Measurements from ENCODE around the gene HIPK2. TPM values are rescaled to one million over a fixed set of nuclear protein-coding genes. Genes with fewer than 3 reads are reported as not detected.

The HIPK2 gene
- total and polyA plus RNA-seq, 10 of the 15 experiments (the other 5 are each of a cell fraction or from before 2014, with no cell fraction given), result 1.7 to 39.0 (median 9.4) TPM

GRCh38 chr7:139676390-139676789 lies 101.4 kb downstream of the HIPK2 start:
- H3K36me3 ChIP-seq (ENCODE audit: control insufficient read depth in 2 of 2, insufficient read depth in 2 of 2, low read length in 1 of 2), result peaks cover 0 to 2% of the 10 kb centered on the region in 2 experiments; a peak in 2 of 4 replicates
- ATAC-seq (no peak), FAIRE-seq (no peak), DNase-seq (ENCODE audit: low read depth, low spot score) (no peak)
- ChIA-PET SMC1A (ENCODE audit: uncharacterized antibody, unreplicated experiment) (interaction anchor here (5.1 kb wide), 1 partner anchor 30 kb away, joined by 77 read pairs; no protein-coding TSS in a partner anchor), RAD21 (ENCODE audit: unreplicated experiment) (interaction anchor here (5.8 kb wide), 1 partner anchor 29 kb away, joined by 95 read pairs; no protein-coding TSS in a partner anchor), CTCF (interaction anchor here (10.0 kb wide), 1 partner anchor 30 kb away, joined by 85 read pairs; no protein-coding TSS in a partner anchor), POLR2A (no interaction called here)
- intact Hi-C loops (cut with micrococcal nuclease; ENCODE audit: unreplicated experiment), result no loop called here
- H3K9ac ChIP-seq (ENCODE audit: control insufficient read depth, insufficient read depth, low read length), result no peak overlapping the region
- H3K4me3 ChIP-seq, result no peak overlapping the region
- no peak overlapping the region for H3K27ac ChIP-seq (ENCODE audit: control insufficient read depth, insufficient read depth)
- WGBS (ENCODE audit: insufficient coverage, insufficient replicate concordance, low lambda C conversion rate, missing lambda C conversion rate), result 98% methylated on average over 2 of the region's 2 CpGs
- no peak overlapping the region for H2AFZ ChIP-seq (ENCODE audit: control insufficient read depth, low read depth, low read length)
- in situ Hi-C loops (cut with MboI), result no loop called here
- H3K9me3 ChIP-seq (replicated peaks; ENCODE audit: control insufficient read depth, insufficient read depth, low read length), result no peaks in the 10 kb centered on the region
- TF ChIP-seq KLF5 (IDR thresholded peaks at IDR 0.05; ENCODE audit: partially characterized antibody) (no peak), EGR1 (IDR thresholded peaks at IDR 0.05; ENCODE audit: borderline replicate concordance in 1 of 2, low read depth in 2 of 2, low read length in 2 of 2) (no peak), IKZF2 (IDR thresholded peaks at IDR 0.05) (no peak), CHD2 (IDR thresholded peaks at IDR 0.05; ENCODE audit: borderline replicate concordance, low read depth, low read length) (no peak), FOS (IDR thresholded peaks at IDR 0.05; ENCODE audit: borderline replicate concordance, extremely low read depth, insufficient read length) (no peak), ASH2L (IDR thresholded peaks at IDR 0.05; ENCODE audit: borderline replicate concordance, low read depth) (no peak), SIN3A (IDR thresholded peaks at IDR 0.05; ENCODE audit: low read depth, low read length) (no peak), BCL3 (IDR thresholded peaks at IDR 0.05; ENCODE audit: borderline replicate concordance, insufficient read depth, low read depth, low read length, poor library complexity, severe bottlenecking) (no peak), WRNIP1 (IDR thresholded peaks at IDR 0.05; ENCODE audit: borderline replicate concordance, low read depth, low read length) (no peak), HDAC6 (IDR thresholded peaks at IDR 0.05; ENCODE audit: unreplicated experiment) (no peak), CUX1 (IDR thresholded peaks at IDR 0.05; ENCODE audit: insufficient replicate concordance, low read depth, low read length) (no peak), MTA3 (IDR thresholded peaks at IDR 0.05; ENCODE audit: borderline replicate concordance, low read length) (no peak), STAT1 (conservative IDR thresholded peaks at IDR 0.05) (no peak)
- no peaks in the 10 kb centered on the region for H4K20me1 ChIP-seq (ENCODE audit: control insufficient read depth, insufficient read depth)
- no peaks in the 10 kb centered on the region for H3K79me2 ChIP-seq (ENCODE audit: control insufficient read depth, insufficient read depth, low read length)
- H3K4me1 ChIP-seq (ENCODE audit: control insufficient read depth, insufficient read depth, low read length), result peaks cover 41% of the 10 kb centered on the region
- H3K27me3 ChIP-seq (replicated peaks in 1 of 2; ENCODE audit: control insufficient read depth in 2 of 2, insufficient read depth in 2 of 2, low read length in 1 of 2), result no peaks in the 10 kb centered on the region
- H3K4me2 ChIP-seq (ENCODE audit: control insufficient read depth, insufficient read depth), result no peak overlapping the region
- no TSS peak for BruUV-seq (replicated peaks)

Data from GM12878 (cell line).